Activated T-cell treated with anti-CD3 and anti-CD28 coated beads for 48 hours (primary cell): ENCODE results near the gene ACER1.

Experiments
- DNase-seq: peaks from one replicate; pipeline ENCODE4 v3.0.0-alpha.2; 2020; ENCODE audit warnings: low read depth

ACER1 gene

DNA sequence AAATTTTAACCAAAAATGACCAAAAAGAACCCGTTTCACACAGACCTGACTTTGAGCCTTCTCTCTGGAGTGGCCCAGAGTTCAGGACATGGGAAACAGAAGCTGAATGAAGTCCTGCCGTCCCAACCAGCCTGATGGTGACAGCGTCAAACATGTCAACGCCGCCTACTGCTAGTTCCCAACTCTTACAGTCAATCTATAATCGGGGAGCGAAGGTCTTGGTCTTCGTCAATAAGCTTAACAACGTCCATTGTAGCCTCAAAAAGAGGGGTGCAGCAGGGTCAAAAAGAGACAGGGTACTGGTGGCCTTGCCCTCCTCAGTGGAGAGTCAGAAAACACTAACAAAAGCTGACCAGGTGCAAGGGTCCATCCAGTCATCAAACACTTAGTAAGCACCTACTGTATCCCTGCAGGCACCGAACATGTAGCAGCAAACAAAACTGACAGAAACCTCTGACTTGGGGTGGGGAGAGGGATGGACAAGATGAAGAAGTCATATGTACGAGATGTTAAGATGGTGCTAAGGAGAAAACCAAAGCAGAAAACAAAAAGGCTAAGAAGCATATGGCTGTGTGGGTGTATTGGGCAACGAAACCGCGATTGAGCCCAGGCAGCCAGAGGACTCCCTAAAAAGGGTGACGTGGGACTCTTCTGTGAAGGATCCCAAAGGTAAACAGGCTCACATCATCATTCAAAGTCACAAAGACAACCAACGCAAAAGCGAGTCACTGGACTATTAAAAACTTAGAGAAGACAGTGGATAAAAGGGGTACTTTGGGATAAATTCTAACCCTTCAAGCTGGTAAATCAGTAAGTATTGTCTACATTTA, 65.6 kb downstream of the ACER1 start:
- no peak for DNase-seq

- no peak for DNase-seq
Measured at GRCh38 chr19:6264803-6265202, 68.6 kb downstream of the ACER1 start.

DNA sequence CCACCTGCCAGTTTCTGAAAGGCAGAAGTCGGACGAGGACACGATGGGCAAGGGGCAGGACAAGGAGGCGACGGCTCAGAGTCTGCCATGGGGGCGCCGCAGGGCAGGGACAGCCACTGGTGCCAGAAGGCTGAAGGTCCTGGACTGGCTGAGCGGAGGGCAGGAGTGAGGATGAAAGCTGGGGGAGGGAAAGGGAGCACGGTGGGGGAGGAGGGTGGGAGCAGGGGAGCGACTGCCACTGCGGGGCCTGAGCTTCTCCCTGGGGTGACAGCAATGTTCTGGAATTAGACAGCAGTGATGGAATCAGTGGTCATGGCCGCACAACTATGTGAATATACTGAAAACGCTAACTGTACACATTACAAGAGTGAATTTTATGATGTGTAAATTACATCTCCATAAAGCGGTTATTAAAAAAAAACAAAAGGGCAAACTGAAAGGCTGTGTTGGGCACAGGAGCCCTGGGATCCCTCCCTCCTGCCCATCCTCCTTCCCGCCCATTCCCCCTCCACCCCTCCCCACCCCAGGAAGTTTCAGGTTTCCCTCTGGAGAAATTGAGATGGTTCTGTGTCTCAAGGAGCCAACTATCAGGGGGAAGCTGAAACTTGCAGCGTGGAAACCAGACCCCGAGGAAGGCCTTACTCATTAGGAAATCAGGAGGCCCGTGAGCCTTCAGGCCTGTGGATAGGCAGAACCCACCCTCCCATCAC, 69.5 kb downstream of the ACER1 start:
- DNase-seq, result no peak

DNA sequence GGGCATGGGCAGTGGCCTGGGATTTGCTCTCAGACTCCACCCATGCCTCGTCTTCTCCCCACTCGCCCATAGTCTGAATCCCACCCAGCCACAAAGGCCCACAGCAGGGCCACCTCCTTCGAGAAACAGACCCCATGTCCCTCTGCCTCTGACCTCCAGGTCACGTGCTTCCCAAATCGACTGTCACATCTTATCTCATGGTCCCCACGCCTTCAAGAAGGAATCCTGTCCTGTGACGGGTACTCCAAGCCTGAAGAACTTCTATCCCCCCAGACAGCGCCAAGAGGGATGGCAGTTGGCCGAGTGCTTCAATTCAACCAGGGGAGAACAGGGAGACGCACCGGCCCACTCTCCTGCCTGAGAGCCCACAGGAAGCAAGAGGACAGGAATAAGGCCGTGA, 70.1 kb downstream of the ACER1 start:
- DNase-seq, result no peak

GRCh38 chr19:6262519-6262918, 70.9 kb downstream of the ACER1 start:
- no peak for DNase-seq

DNA sequence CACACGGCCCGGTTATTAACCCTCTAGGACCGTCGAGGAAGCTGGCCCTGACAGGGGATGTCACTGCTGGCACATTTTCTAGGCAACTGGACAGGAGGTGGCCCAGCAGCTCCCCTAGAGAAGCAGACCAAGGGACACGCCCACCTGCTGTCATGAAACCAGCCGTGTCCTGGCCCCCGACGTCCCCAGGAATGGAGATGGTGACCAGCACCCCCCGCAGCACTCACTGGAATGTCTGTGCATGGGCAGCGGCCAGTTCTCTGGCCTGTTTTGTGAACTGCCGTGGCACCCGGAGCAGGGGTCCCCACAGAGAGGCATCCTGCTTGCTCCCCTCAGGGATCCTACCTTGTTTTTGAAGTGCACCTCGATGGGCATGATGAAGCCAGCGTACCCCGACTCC, 71.5 kb downstream of the ACER1 start:
- no peak for DNase-seq

GRCh38 chr19:6260912-6261650, 72.3 kb downstream of the ACER1 start:
- peak; percentile 18 for DNase-seq

DNA sequence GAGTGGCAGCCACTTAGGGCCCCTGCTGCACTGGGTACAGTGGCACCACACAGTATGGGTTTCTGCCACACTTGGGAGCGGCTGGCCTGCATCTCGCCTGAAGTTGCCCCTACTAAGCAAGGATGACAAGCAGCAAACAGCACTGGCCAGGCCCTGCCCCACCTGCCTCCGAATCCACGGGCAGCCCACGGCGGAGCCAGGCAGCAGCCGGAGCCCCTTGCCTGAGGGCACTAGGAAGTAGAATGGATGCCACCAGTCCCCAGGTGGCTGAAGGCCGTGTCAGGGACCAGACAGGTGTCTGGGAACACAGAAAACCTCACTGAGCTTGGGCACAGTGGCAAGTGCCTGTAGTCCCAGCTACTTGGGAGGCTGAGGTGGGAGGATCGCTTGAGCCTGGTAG, 73.0 kb downstream of the ACER1 start:
- no peak for DNase-seq

DNA sequence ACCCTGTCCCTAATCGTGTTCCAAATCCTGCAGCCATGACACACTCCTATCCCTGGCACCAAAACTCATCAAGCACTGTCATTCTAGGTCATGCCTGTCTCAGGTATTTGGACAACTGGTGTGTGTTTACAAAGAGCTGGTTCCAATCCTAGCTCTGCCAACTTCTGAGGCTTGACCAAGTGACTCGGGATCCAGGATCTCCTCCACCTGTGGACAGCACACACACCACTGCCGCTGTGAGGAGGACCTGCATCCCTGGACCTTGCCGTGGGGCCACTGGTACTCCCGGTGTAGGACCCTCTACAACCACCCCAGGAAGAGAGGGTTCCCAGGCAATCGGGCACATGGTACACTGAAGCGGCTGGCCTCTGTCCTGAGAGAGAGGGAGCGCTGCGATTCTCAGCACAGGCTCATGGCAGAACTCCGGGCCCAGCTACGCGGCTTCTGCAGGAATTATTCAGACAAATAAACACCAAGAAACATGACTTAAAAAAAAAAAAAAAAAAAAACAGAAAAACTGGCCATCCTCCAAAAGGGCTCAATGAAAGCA, 74.0 kb downstream of the ACER1 start:
- no peak for DNase-seq

DNA sequence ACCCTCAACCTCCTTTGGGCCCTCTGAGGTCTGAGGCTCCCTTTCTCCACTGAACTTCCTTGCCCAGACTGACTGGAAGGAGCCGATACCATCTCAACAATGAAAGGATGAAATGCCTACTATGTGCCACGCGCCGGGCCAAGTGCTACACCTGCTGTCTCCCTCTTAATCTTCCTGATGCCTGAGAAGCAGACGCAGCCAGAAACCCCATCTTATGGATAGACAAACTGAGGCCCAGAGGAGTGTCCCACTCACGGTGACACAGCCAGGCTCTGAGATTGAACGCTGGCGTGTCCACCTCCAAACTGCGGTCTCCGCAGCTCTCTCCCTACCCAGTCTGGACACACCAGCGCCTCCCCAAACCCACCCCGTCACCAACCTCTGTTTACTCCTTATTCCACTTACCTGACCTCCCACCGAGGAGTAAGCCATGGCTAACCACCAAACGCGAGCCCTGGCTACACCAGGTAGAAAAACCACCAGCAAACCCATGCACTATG, 74.5 kb downstream of the ACER1 start:
- no peak for DNase-seq
